GM19372 (cell line): ENCODE data around the gene OLA1.

Experiments
- ATAC-seq: cut with Tn5 transposase; IDR thresholded peaks from one replicate; pipeline ENCODE4 v1.9.1; 2021; ENCODE audit warnings: mild to moderate bottlenecking, low read depth, moderate library complexity; ENCODE audit not compliant: unreplicated experiment

The OLA1 gene

DNA sequence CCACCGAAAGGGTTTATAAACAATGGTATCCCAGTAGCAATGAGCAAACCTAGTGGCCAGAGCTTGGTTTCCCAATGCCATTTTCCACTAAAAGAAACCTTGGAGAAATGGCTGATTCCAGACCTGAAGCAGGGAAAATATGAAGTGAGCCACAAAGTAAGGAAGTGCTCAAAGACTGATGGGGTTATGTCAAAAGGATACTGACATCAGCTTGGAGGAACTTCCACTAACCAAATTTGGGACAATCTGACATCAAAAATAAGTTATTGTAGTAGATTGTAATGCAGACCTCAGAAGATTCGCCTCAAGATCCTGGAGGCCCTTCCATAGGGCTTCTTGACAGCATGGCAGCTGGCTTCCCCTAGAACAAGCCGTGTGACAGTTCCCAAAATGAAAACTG lies 203.8 kb downstream of the OLA1 start:
- no peak for ATAC-seq

DNA sequence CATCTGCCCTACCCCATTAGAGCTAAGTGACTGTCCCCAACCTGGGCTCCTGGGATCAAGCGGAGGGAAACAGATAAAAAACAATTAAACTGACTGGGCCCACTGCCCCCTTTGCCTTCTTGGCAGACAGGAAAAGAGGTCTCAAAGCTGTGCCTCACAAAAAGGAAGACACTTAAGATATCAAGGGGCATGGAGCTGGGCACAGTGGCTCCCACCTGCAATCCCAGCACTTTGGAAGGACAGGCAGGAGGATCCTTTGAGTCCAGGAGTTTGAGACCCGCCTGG lies 208.0 kb downstream of the OLA1 start:
- no peak for ATAC-seq

DNA sequence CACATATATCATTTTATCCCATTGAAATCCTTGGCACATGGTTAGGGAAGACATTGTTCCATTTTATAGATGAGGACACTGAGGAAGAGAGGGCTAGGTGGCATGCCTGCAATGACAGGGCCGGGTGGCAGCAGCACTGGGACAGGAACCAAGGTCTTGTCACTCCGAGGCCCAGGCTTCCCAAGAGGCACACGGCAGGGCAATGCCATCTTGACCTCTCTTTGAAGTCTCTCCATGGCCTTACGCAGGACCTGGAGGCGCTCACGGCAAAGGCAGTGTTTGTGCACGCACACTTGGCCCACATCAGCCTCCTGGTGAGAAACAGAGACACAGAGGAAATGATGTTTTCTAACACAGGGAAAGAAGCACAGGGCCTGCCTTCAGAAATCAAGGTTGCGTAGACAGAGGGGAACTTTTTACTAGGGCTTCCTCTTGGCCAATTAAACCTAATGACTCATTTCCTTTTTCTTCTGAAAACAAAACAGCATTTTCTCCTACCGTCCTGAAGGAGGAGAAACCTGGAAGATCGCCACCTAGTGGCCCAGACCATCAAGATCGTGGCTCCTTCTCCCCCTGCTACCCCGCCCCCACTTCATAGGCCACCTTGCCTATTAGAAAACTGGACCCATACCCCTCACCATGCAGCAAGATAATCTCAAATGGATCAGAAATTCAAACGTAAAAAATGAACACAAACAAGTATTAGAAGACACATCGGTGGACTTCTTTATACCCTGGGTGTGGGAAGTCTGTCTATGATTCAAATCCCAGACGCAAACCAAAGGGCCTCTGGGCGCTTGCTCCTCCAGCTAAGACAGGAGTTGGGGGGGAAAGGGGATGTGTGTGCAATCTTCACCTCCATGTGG lies 208.5 kb downstream of the OLA1 start:
- peak; percentile 67 for ATAC-seq

DNA sequence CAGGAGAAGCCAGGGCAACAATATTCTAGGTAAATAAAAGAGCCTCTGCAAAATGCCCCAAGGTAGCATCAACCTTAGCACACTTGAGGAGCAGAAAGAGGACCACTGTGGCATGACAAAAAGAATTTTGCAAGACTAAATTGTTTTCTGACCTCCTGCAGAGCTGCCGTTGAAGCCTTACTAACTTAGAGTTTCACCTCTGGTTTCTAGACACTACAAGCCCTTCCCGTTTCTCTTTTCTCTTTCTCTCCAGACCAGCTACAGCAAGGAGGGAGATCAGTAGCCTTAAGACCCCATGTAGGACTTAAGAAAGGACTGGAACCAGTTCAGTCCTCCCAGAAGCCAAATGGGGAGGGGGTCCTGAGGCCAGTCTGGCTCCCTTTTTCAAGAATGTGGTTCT lies 209.9 kb downstream of the OLA1 start:
- ATAC-seq = no peak

DNA sequence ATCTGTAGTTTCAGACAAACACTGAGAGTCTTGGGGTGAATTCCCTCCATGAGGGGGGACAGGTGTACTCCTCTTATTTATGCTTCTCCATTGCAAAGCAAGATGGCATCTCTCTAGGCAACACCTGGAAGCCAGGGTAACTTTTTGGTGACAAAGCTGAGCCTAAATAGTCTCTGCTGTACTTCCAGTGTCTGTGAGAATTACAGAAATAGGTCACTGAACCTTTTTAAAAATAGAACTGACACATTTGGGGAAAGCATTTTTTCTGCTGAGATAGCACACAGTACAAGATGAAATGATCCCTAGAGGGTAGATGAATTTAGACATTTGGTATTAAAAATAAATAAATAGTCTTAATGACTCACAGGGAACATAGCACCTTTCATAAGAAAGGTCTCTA lies 211.5 kb downstream of the OLA1 start:
- no peak for ATAC-seq

DNA sequence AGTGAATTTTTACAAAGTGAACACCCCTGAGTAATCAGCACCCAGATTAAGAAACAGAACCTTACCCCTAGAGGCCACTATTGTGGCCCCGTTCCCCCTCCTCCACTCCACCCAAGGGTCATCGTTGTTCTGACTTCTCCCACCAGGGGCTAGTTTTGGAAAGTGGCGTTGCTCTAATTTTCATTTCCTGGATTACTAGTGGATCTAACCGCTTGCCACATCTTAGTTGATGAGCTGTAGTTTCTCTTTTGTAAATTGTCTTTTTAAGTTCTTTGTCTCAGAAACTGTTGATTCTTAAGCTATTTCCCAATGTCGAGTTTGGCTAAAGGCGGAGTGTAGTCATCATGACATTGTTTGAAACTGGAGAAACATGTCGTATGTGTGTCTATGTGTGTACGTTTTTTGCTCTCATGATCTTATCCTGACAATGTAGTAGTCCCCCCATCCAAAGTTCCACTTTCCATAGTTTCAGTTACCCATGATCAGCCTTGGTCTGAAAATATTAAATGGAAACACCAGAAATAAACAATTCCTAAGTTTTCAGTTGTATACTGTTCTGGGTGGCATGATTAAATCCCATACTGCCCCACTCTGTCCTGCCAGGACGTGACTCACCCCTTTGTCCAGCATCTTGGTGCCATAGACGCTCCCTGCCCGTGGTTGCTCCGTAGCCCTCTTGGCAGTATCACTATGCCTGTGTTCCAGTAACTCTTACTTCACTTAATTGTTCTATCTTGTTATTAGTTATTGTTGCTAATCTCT lies 212.2 kb downstream of the OLA1 start:
- no peak for ATAC-seq

DNA sequence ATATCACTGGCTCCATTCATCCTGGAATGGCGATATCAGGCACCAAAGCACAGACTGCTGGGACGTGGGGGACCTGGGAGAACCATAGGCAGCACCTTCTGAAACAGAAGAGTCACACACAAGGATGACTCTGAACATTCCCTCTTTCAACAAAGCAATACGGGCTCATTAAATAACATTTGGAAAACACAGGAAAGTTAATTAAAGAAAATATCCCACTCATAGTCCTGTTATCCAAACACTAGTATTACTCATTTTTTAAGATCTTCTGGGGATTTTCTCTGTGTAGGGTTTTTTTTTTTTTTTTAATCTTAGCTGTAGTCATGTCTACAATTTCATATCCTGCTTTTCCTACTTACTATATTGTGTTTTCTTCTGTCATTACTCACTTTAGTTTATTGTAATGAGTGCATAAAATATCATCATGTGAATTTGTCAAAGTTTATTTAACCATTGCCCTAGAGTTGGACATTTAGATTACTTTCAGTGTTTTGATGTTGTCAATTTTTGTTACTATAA lies 213.2 kb downstream of the OLA1 start:
- ATAC-seq = no peak

DNA sequence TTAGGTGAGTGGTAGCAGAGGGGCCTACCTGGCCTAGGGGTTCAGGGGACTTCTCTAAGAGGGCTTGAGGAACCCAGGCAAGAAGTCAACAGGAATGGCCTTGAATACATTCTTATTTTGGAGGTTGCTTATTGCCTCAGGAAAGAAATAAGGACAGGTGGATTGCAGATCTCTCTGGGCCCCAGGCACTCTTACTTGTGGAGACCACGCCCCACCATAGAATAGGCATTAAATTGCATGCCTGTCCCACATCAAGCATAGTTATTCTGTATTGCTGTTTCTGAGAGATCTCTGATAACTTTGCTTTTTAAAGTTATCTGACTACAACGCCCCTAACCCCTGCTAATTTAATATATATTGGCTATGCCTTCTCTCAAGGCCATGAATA lies 215.2 kb downstream of the OLA1 start:
- ATAC-seq = no peak

DNA sequence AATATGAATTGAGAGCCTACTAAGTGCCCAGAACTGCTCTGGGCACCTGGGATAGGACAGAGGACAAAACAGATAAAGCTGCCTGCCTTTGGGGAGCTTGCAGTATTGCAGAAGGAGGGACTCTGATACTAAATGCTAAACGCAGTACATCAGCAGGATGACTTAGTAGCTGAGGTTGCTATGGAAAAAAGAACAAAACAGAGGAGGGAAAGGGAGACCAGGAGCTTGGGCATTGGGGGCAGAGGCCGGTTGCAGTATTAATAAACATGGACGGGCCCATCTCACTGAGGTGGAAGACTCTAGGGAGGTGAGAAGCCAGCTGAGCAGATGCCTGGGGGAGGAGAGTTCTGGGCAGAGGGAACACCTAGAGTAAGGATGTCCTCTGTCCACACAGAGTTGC lies 217.1 kb downstream of the OLA1 start:
- no peak for ATAC-seq

DNA sequence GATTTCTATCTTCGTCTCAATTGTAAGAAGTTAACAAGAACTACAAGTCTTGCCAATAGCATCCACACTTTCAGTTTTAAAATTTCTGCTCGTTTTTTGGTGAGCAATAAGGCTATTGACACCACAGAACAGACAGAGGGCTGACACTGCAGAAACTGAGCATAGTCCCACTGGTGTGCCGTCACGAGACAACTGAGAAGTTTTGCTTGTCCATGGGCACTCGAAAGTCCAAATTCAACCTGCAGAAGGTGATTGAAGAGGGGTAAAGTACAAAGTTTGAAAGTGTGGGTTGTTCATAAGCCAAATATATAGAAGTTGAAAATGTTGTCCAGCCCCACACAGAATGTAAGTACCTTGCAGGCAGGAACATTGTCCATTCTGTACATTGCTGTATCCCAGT lies 219.4 kb downstream of the OLA1 start:
- ATAC-seq = no peak

DNA sequence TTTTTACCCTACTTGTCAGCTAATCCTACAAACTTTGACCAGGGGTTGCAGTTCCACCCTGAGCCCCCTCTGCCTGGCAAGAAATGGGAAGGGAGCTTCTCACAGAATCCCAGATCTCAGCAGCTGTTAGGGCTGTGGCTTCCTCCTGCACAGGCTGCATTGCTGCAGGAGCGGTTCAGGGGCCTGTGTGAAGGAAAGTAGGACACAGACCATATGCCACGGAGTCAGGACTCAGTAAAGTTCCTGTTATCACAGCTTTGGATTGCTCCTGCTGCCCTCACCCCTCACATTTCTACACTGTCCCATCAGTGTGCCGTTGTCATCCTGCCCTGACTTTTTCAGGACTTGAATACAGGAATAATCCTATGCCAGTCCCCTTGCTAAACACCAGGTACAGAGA lies 220.4 kb downstream of the OLA1 start:
- ATAC-seq = no peak

DNA sequence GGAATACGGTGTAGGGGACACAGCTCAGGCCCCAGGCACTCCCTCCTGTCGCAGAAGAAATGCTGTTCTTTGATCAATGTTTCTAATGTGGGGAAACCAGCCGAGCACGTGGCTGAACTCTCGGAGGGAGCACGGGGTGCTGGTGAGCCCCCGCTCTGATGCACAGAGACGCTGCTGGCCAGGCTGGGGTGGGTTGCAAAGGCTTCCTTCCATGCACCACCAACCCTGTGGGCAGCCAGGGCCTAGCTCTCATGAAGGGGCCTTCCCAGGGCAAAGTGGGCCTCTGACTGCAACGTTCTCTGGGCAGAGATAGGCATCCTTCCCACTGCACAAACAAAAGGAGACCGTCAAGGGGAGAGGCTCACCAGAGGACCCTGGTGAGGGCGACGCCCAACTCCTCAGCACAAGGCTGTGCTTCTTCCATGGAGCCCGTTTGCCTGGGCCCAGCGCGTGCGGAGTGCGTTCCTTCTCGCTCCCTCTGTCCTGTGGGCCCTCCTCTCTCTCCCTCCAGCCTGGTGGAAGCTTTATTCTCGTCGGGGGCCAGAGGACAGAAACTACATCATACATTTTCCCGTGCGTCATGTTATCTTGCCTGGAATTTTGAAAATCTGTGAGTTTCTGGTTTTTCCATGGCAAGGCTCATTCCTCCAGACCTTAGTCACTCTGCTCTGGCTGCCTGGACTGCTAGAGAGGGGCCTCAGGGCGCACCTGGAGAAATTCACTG lies 222.0 kb downstream of the OLA1 start:
- ATAC-seq = no peak

DNA sequence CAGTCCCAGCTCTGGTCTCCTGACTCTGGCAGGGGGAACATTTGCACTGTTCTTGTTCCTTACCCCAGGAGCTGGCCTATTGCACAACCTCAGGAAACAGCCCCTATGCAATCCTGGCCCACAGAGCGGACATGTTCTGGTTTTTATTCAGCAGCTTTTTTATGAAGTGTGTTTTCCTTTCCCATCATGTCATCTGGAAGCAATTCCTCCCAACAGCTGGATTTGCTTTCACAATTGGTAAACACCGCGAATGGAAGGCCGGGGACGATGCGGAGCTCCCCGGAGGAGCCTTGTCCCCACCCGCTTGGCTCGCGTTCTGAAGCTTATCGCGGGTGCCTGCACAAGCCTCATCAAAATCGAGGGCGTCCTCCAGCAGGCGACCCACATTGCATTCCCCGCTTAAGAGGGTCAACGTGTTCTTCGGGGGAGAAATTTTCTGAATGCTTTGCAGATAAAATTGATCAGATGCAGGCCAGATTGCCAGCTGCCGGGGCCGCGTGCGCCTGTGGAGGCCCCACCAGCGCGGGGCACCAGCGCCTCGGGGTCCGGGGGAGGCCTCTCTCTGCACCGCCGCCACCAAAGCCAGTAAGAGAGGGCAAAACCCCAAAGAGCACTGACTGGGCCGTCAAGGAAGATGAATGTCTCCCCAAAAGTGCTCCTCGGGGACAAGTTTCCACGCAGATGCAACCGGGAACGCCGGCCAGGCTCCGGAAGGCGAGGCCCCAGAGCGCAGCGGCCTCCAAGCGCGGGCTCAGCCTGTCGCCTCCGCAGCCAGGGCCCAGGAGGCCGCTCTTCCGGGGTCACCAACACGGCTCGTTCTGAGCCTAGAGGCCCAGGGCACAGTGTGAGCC lies 222.8 kb downstream of the OLA1 start:
- ATAC-seq = no peak

DNA sequence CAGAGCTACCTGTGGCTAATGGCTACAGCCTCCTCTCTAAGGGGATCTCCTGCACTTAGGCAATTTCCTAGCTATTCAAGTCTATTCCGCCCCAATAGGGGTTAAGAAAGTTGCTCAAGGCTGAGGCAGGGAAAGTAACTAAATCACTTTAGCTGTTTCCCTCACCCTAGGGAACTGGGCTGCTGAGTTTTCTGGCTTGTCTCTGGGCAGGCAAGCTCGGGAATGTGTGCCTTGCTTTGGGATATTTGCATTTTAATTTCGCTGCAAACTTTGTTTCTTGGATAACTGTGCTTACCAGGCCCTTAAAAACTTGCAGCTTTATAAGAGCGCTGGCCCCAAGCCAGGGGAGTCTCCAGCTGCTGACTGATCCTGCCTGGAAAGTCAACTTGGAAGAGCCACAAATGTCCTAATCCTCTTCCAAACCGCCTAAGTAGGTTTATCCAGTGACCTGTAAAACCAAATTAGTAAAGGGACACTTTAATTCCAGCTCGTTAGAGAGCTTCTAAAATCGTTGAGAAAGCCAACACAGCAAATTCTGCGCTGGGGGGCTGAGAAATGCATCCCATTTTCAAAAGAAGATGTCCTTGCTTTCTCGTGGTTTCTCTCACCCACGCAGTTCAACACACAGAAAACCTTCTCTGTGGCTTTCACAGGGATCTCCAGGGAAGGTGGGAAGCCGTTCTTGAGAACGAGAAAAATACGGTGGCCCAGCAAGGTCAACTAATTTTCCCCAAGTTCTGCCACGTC lies 223.6 kb downstream of the OLA1 start:
- ATAC-seq = no peak

DNA sequence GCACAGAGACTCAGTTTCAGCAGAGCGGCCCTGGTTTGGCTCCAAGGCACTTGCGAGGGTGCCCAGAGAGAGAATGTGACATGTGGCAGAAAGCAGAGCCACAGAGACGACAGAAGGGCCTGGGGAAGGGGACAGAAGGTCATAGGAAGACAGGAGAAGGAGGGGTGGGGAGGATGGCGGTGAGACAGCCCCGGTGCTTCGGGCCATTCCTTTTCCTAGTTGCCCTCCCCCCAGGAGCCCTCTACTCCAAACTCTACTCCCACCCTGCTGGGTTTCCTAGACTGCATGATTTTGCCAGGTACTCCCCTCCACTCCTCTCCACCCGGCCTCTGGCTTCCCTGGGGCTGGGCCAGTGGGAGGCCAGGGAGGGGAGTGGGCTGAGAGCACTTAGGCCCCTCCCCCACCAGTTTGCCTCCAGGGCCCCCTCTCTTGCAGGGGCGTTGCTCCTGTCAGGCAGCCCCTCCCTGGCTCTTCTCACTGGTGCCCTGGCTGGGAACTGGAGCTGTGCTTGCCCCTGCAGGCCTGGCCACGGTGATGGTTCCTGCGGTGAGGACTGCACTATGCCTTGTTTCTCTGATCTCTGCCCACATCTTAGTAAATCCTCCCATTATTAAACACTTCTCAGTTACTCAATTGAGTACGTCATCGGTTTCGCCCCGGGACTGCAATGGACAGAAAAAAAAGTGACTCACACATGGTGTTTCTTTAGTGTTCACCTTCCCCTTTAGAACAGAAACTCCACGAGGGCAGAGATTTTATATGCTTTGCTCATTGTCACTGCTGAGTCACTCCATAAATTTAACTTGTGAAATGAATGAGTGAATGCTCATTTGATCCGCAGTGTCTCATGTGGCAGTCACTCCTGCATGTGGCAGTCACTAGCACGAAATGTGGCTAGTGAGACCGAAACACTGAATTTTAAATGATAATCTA lies 224.5 kb downstream of the OLA1 start:
- ATAC-seq = no peak
